ENCODE measurements around the gene TMA7.

DNA sequence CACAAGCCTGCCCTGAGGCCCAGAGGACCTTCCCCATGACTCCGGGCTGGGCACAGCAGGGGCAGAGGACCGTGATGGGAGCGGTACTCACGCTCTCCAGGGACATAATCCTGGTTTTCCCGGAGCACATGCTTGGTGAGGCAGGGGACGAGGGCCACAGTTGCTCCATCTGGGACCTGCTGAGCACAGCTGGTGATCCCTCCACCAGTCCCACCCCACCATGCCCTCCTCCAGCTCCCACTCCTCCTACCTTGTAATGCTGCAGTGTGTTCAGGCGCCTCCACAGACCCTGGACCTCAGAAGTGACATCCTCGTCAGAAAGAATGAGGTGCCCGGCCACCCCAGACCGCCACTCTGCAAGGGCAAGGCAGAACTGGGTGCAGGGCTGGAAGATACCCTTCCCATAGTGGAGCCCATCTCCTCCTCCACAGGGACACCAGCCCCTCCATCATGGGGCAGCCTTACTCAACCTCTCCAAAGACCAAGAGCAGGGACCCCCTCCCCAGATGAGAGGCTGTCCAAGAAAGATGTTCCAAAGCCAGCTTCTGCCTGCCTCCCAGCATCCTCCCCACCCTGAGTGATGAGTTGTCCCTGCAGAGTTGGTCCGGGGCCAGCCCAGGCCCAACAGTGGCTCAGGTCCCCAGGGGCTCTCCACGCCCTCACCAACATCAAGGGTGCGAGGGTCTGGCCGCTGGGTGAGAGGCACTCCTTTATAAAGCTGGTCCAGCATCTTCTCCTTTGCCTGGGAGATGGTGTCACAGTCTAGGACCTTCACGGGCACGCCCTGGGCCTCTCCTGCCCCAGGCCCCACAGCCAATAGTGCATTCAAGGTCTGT lies 29.6 kb upstream of the TMA7 start:
- TF ChIP-seq POLR2AphosphoS5 (IDR thresholded peaks at IDR 0.05) (no peak), EP300 (IDR thresholded peaks at IDR 0.05) (no peak)
- TF ChIP-seq, protein P1, sequence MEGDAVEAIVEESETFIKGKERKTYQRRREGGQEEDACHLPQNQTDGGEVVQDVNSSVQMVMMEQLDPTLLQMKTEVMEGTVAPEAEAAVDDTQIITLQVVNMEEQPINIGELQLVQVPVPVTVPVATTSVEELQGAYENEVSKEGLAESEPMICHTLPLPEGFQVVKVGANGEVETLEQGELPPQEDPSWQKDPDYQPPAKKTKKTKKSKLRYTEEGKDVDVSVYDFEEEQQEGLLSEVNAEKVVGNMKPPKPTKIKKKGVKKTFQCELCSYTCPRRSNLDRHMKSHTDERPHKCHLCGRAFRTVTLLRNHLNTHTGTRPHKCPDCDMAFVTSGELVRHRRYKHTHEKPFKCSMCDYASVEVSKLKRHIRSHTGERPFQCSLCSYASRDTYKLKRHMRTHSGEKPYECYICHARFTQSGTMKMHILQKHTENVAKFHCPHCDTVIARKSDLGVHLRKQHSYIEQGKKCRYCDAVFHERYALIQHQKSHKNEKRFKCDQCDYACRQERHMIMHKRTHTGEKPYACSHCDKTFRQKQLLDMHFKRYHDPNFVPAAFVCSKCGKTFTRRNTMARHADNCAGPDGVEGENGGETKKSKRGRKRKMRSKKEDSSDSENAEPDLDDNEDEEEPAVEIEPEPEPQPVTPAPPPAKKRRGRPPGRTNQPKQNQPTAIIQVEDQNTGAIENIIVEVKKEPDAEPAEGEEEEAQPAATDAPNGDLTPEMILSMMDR (IDR thresholded peaks at IDR 0.05): no peak

Data from sigmoid colon (tissue), 4 donors.